ENCODE results near the gene GEMIN5.
"Not testable (repeated sequence)": the region's sequence is repeated elsewhere in the genome, so short reads cannot be mapped to it uniquely, and the experiment has no call there.

Gene GEMIN5

GRCh38 chr5:154937718-154938466 is at the start of gene GEMIN5:
Gene GEMIN5, minus strand, starts transcription at chr5:154938211. Its CDS starts 78 bp downstream, at chr5:154938133.
- peak; percentile 7 for DNase-seq

- no peak for DNase-seq
Measured at GRCh38 chr5:154986151-154986550, 48.1 kb upstream of the GEMIN5 start.

GRCh38 chr5:154984946-154985516 is 47.0 kb upstream of the GEMIN5 start:
- DNase-seq = no peak

- not testable (repeated sequence) for DNase-seq
Measured at GRCh38 chr5:154978294-154978693, 40.3 kb upstream of the GEMIN5 start.

- DNase-seq = no peak
Measured at GRCh38 chr5:154977409-154977808, 39.4 kb upstream of the GEMIN5 start.

- DNase-seq = not testable (repeated sequence)
Measured at GRCh38 chr5:154976082-154976481, 38.1 kb upstream of the GEMIN5 start.

GRCh38 chr5:154972476-154973080 is 34.6 kb upstream of the GEMIN5 start:
- no peak for DNase-seq

- DNase-seq = no peak
Measured at GRCh38 chr5:154971501-154971900, 33.5 kb upstream of the GEMIN5 start.

GRCh38 chr5:154970759-154971158 is 32.7 kb upstream of the GEMIN5 start:
- DNase-seq = no peak

GRCh38 chr5:154968953-154969352 is 30.9 kb upstream of the GEMIN5 start:
- DNase-seq = no peak

- DNase-seq = no peak
Measured at GRCh38 chr5:154967421-154968024, 29.5 kb upstream of the GEMIN5 start.

- DNase-seq = no peak
Measured at GRCh38 chr5:154966874-154967273, 28.9 kb upstream of the GEMIN5 start.

GRCh38 chr5:154966081-154966841 is 28.2 kb upstream of the GEMIN5 start:
- no peak for DNase-seq

- DNase-seq = no peak
Measured at GRCh38 chr5:154962494-154962893, 24.5 kb upstream of the GEMIN5 start.

GRCh38 chr5:154956712-154957111 is 18.7 kb upstream of the GEMIN5 start:
- DNase-seq = no peak

GRCh38 chr5:154949781-154950180 is 11.8 kb upstream of the GEMIN5 start:
- DNase-seq = no peak

GRCh38 chr5:154948313-154948712 is 10.3 kb upstream of the GEMIN5 start:
- no peak for DNase-seq

GRCh38 chr5:154947778-154948177 is 9.8 kb upstream of the GEMIN5 start:
- DNase-seq = no peak

- no peak for DNase-seq
Measured at GRCh38 chr5:154945695-154946301, 7.8 kb upstream of the GEMIN5 start.

GRCh38 chr5:154944716-154945115 is 6.7 kb upstream of the GEMIN5 start:
- no peak for DNase-seq

GRCh38 chr5:154943527-154943926 is 5.5 kb upstream of the GEMIN5 start:
- DNase-seq = no peak

- peak; percentile 85 for DNase-seq
Measured at GRCh38 chr5:154940772-154941620, 3.0 kb upstream of the GEMIN5 start, which contains the start of gene MRPL22. Gene MRPL22, plus strand, starts transcription at chr5:154941073. Its CDS starts 38 bp downstream, at chr5:154941111.

Measured in NCI-H2081 treated with DMSO at 0.1 percent for 48 hours (cell line).